Right ventricle myocardium inferior (tissue), 1 donor: ENCODE measurements around the gene SDE2. TPM values are rescaled to one million over a fixed set of nuclear protein-coding genes. Genes with fewer than 3 reads are reported as not detected.
"Not testable (repeated sequence)": the region's sequence is repeated elsewhere in the genome, so short reads cannot be mapped to it uniquely, and the experiment has no call there.

Experiments
- ATAC-seq: fragments of 200-7000 bp; cut with Tn5 transposase; one replicate; pipeline ENCODE4 v1.9.1; 2020; ENCODE audit warnings: mild to moderate bottlenecking, moderate library complexity
- DNase-seq: peaks from one replicate; pipeline ENCODE4 v3.0.0; 2021; ENCODE audit errors: missing footprints
- intact Hi-C: fragments of 100-400 bp; cut with DNase I; formaldehyde crosslinking; loops from one replicate; pipeline ENCODE4 v1.11.0; 2022
- total RNA-seq: library from RNA; stranded (reverse); fragmentation: NEBNext Ultra II Directional; extraction: Animal tissue kit (Norgen Biotek cat#: 25700); gene quantifications from one replicate; pipeline ENCODE4 v1.2.1, GENCODE V29; 2021
- donor health status: DM: no; HTN: yes; CAD: no; lungs with severe emphysema.

SDE2 gene
- total RNA-seq, 1 donor from 2014 or later: 11.7 TPM

GRCh38 chr1:225987491-225988316 lies 11.4 kb downstream of the SDE2 start:
- intact Hi-C loops: no loop called here
- DNase-seq (no peak), ATAC-seq (no peak)

GRCh38 chr1:225981714-225982113 lies 17.4 kb downstream of the SDE2 start:
- DNase-seq (no peak), ATAC-seq (no peak)
- intact Hi-C loops: no loop called here

- ATAC-seq (no peak), DNase-seq (no peak)
- intact Hi-C loops: no loop called here
Observed at GRCh38 chr1:225980005-225980836, 18.9 kb downstream of the SDE2 start.

GRCh38 chr1:225979421-225979820 lies 19.7 kb downstream of the SDE2 start:
- intact Hi-C loops: loop anchor here (5.0 kb wide), 2 partner anchors 67 to 207 kb away; no protein-coding TSS in a partner anchor
- DNase-seq (no peak), ATAC-seq (no peak)

GRCh38 chr1:225977937-225978748 lies 21.0 kb downstream of the SDE2 start:
- ATAC-seq: no peak
- no peak for DNase-seq
- intact Hi-C loops: loop anchor here (2.0 to 5.0 kb wide), 3 partner anchors 66 to 657 kb away; no protein-coding TSS in a partner anchor

- DNase-seq: not testable (repeated sequence)
- intact Hi-C loops: loop anchor here (5.0 kb wide), 2 partner anchors 63 to 203 kb away; no protein-coding TSS in a partner anchor
Observed at GRCh38 chr1:225975146-225975545, 24.0 kb downstream of the SDE2 start.

GRCh38 chr1:225974454-225974853 lies 24.7 kb downstream of the SDE2 start:
- intact Hi-C loops: no loop called here
- DNase-seq: no peak
- no peak for ATAC-seq

More at GRCh38 chr1:225975146-225975545, 24.0 kb downstream of the SDE2 start:
- not testable (repeated sequence) for ATAC-seq

GRCh38 chr1:225973158-225973557 lies 26.0 kb downstream of the SDE2 start:
- ATAC-seq (no peak), DNase-seq (no peak)
- intact Hi-C loops: no loop called here

GRCh38 chr1:225972344-225973152 lies 26.6 kb downstream of the SDE2 start:
- intact Hi-C loops: no loop called here
- ATAC-seq (no peak), DNase-seq (no peak)

- DNase-seq, intact Hi-C loops, ATAC-seq: not testable (repeated sequence)
Observed at GRCh38 chr1:225970592-225971157, 28.5 kb downstream of the SDE2 start.

- ATAC-seq, intact Hi-C loops, DNase-seq: not testable (repeated sequence)
Observed at GRCh38 chr1:225969751-225970150, 29.4 kb downstream of the SDE2 start.

- ATAC-seq (no peak), DNase-seq (no peak)
- intact Hi-C loops: no loop called here
Observed at GRCh38 chr1:225965231-225965630, 33.9 kb downstream of the SDE2 start.

- DNase-seq (no peak), ATAC-seq (no peak)
- intact Hi-C loops: no loop called here
Observed at GRCh38 chr1:225963735-225964530, 35.2 kb downstream of the SDE2 start.

GRCh38 chr1:225962440-225962975 lies 36.6 kb downstream of the SDE2 start:
- intact Hi-C loops: no loop called here
- DNase-seq (peak; percentile 80), ATAC-seq (peak; percentile 31)

- intact Hi-C loops: no loop called here
- DNase-seq: no peak
- no peak for ATAC-seq
Observed at GRCh38 chr1:225961659-225962439, 37.3 kb downstream of the SDE2 start.

GRCh38 chr1:225958041-225958440 lies 41.1 kb downstream of the SDE2 start:
- DNase-seq (no peak), ATAC-seq (no peak)
- intact Hi-C loops: no loop called here
